Gastrocnemius medialis (tissue), 4 donors: Measurements from ENCODE around the gene CIBAR2. TPM values are rescaled to one million over a fixed set of nuclear protein-coding genes. Genes with fewer than 3 reads are reported as not detected.

Experiments
- ATAC-seq, 2 donors: fragments of 150-250 bp; one replicate each; pipeline ENCODE4 v1.9.1; 2016
- DNase-seq, 2 donors: peaks; one replicate each; pipeline ENCODE4 v3.0.0-alpha.2; 2019
- H3K27ac ChIP-seq, 4 donors: fragments of 200-600 bp; sonication (generic); 1 replicate in 1 of 4; 2 replicates in 3 of 4; pipeline ENCODE4 v1.5.1; 2016 to 2018; ENCODE audit warnings: mild to moderate bottlenecking in 2 of 4, moderate library complexity in 1 of 4
- H3K27me3 ChIP-seq, 3 donors: fragments of 200-600 bp; sonication (generic) in 2 of 3; 1 replicate in 1 of 3; 2 replicates in 2 of 3; pipeline versions ENCODE4 v1.5.1 to v1.6.0; 2016 to 2019; ENCODE audit warnings: mild to moderate bottlenecking in 1 of 3, moderate library complexity in 1 of 3
- H3K36me3 ChIP-seq, 2 donors: fragments of 200-600 bp; sonication (generic) in 1 of 2; one replicate each; pipeline ENCODE4 v1.5.1; 2017 to 2018
- H3K4me1 ChIP-seq, 2 donors: fragments of 200-600 bp; sonication (generic) in 1 of 2; one replicate each; pipeline ENCODE4 v1.5.1; 2016 to 2017; ENCODE audit warnings: mild to moderate bottlenecking in 2 of 2
- H3K4me3 ChIP-seq, 4 donors: fragments of 200-600 bp; sonication (generic) in 3 of 4; 1 replicate in 1 of 4; 2 replicates in 3 of 4; pipeline ENCODE4 v1.5.1; 2016 to 2019; ENCODE audit warnings: mild to moderate bottlenecking in 2 of 4
- H3K9me3 ChIP-seq, 3 donors: fragments of 200-600 bp; sonication (generic) in 2 of 3; 1 replicate in 1 of 3; 2 replicates in 2 of 3; pipeline ENCODE4 v1.5.1; 2016 to 2019
- CTCF ChIP-seq, 5 experiments: fragments of 450-650 bp in 3 of 5; fragments of 200-600 bp in 2 of 5; sonication (generic) in 2 of 5; IDR thresholded peaks in 4 of 5; conservative IDR thresholded peaks in 1 of 5; 1 replicate in 4 of 5; 2 replicates in 1 of 5; pipeline ENCODE4 v1.5.1; 2016 to 2019; ENCODE audit warnings: antibody characterized with exemption in 5 of 5, mild to moderate bottlenecking in 3 of 5, moderate library complexity in 3 of 5
- POLR2A ChIP-seq, 2 donors: fragments of 450-650 bp; IDR thresholded peaks; one replicate each; pipeline ENCODE4 v1.6.1; 2017; ENCODE audit warnings: antibody characterized with exemption in 2 of 2, mild to moderate bottlenecking in 2 of 2, moderate library complexity in 2 of 2
- in situ Hi-C, 4 donors: fragments of 200-750 bp; cut with MboI; loops; one replicate each; pipeline versions ENCODE4 v1.15.0 to v1.8.0; 2017; ENCODE audit warnings: low sequenced_read_pairs in 4 of 4
- intact Hi-C: fragments of 100-400 bp; cut with DNase I; formaldehyde crosslinking; loops from one replicate; pipeline ENCODE4 v1.15.1; 2023; ENCODE audit warnings: low total_unique reads
- total RNA-seq, 4 donors: library from RNA; depleted of rRNA; stranded (reverse); fragments of >200 nt; gene quantifications; one replicate each; pipeline versions ENCODE4 v1.1.0 to v1.2.3, GENCODE V29; 2016

The CIBAR2 gene
- total RNA-seq, 4 donors from 2014 or later, result not detected

- in situ Hi-C loops, result no loop called here
- no peak for TF ChIP-seq CTCF (IDR thresholded peaks at IDR 0.05 in 4 of 5, conservative IDR thresholded peaks at IDR 0.05 in 1 of 5)
- TF ChIP-seq POLR2A (IDR thresholded peaks at IDR 0.05), result no peak
- no peak for DNase-seq
- Histone ChIP-seq H3K27ac (no peak overlapping the region), H3K9me3 (no peaks in the 10 kb centered on the region), H3K4me3 (no peak overlapping the region), H3K36me3 (no peaks in the 10 kb centered on the region), H3K27me3 (no peaks in the 10 kb centered on the region), H3K4me1 (peaks cover 26 to 31% of the 10 kb centered on the region in 2 donors)
- intact Hi-C loops, result no loop called here
- no peak for ATAC-seq
Observed at GRCh38 chr16:85142129-85142513, 29.8 kb upstream of the CIBAR2 start.

- ATAC-seq, result no peak
- no peak for TF ChIP-seq POLR2A (IDR thresholded peaks at IDR 0.05)
- TF ChIP-seq CTCF (IDR thresholded peaks at IDR 0.05 in 4 of 5, conservative IDR thresholded peaks at IDR 0.05 in 1 of 5), result no peak
- in situ Hi-C loops, result no loop called here
- Histone ChIP-seq H3K4me1 (peaks cover 26 to 31% of the 10 kb centered on the region in 2 donors), H3K27ac (no peak overlapping the region), H3K4me3 (no peak overlapping the region), H3K27me3 (no peaks in the 10 kb centered on the region), H3K36me3 (no peaks in the 10 kb centered on the region), H3K9me3 (no peaks in the 10 kb centered on the region)
- DNase-seq, result no peak
- intact Hi-C loops, result no loop called here
Observed at GRCh38 chr16:85141491-85142128, 29.3 kb upstream of the CIBAR2 start.

- in situ Hi-C loops, result no loop called here
- Histone ChIP-seq H3K27ac (no peak overlapping the region), H3K4me1 (peaks cover 27 to 31% of the 10 kb centered on the region in 2 donors), H3K4me3 (no peak overlapping the region), H3K27me3 (no peaks in the 10 kb centered on the region), H3K9me3 (no peaks in the 10 kb centered on the region), H3K36me3 (no peaks in the 10 kb centered on the region)
- DNase-seq, result no peak
- ATAC-seq, result no peak
- TF ChIP-seq CTCF (IDR thresholded peaks at IDR 0.05 in 4 of 5, conservative IDR thresholded peaks at IDR 0.05 in 1 of 5), result no peak
- TF ChIP-seq POLR2A (IDR thresholded peaks at IDR 0.05), result no peak
- intact Hi-C loops, result no loop called here
Observed at GRCh38 chr16:85140455-85141012, 28.3 kb upstream of the CIBAR2 start.

- no peak overlapping the region for H3K27ac ChIP-seq
- DNase-seq, result no peak
- peaks cover 28 to 37% of the 10 kb centered on the region in 2 donors for H3K4me1 ChIP-seq
- no peak for ATAC-seq
- in situ Hi-C loops (no loop called here), intact Hi-C loops (no loop called here)
- no peaks in the 10 kb centered on the region for H3K27me3 ChIP-seq
- no peaks in the 10 kb centered on the region for H3K9me3 ChIP-seq
- no peak for TF ChIP-seq POLR2A (IDR thresholded peaks at IDR 0.05)
- TF ChIP-seq CTCF (IDR thresholded peaks at IDR 0.05 in 4 of 5, conservative IDR thresholded peaks at IDR 0.05 in 1 of 5), result no peak
- H3K4me3 ChIP-seq, result no peak overlapping the region
- no peaks in the 10 kb centered on the region for H3K36me3 ChIP-seq
Observed at GRCh38 chr16:85139881-85140339, 27.6 kb upstream of the CIBAR2 start.
